ENCODE measurements around the gene CYP2W1.

CYP2W1 gene

DNA sequence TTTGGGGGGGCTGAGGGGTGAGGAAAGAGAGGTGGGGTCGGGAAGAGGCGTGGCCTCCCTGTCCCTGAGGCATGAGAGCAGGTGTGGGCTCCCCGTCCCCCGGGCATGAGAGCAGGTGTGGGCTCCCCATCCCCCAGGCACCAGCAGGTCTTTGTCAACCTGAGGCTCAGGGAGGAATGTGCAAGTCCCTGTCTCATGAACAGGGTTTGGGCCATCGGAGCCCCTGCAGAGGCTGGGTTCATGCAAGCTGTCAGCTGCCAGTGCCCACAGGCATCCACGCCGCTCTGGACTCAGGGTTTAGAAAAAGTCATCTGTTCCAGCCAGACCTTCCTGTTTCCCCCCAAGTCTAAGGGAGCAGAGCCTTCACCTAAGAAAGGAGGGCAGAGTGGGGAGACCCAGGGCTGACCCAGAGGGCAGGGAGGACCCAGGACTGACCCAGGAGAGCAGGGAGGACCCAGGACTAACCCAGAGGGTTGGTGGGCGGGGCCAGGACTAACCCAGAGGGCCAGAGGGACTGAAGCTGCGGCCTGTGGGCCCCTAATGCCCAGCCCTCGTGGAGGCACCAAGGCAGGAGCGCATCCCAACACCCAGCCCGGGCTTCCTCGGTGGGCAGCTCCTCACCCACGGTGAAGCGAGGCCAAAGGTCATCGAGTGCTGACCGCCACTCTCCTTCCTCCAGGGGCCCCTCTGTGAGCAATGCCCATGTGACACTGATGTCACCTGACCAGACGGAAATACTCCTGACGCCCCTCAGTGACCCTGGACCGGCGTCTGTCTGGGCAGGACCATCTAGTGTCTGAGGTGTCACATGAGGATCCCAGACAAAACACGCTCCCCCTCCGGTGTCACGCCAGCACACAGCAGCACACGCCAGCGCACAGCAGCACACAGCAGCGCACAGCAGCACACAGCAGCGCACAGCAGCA lies 32.5 kb downstream of the CYP2W1 start:
- no peak for DNase-seq (ENCODE audit: low spot score)

DNA sequence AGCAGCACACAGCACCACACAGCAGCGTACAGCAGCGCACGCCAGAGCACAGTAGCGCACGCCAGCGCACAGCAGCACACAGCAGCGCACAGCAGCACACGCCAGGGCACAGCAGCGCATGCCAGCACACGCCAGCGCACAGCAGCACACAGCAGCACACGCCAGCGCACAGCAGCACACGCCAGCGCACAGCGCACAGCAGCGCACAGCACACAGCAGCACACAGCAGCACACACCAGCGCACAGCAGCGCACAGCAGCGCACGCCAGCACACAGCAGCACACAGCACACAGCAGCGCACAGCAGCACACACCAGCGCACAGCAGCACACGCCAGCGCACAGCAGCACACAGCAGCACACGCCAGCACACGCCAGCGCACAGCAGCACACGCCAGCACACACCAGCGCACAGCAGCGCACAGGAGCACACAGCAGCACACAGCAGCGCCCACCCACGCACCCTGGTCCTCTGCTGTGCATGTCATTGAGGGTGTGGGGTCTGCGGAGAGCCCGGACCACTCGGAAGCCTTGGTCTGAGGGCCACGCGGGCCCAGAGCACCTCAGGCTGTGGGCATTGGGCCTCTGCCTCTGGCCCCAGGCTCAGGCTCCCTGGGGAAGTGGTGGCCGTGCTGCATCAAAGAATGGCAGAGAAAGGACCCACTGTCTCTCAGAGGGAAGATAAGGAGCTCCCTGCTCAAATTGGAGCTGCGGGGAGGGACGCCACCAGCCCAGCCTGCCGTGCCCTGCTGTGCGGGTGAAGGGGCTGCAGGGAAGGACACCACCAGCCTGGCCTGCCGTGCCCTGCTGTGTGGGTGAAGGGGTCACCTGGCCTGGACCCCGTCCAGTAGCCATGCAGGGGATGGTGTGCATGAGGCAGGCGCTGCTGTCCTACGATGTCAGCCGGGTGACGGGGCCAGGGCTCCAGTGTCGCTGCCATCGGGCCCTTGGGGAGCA lies 33.9 kb downstream of the CYP2W1 start:
- no peak for DNase-seq (ENCODE audit: low spot score)

DNA sequence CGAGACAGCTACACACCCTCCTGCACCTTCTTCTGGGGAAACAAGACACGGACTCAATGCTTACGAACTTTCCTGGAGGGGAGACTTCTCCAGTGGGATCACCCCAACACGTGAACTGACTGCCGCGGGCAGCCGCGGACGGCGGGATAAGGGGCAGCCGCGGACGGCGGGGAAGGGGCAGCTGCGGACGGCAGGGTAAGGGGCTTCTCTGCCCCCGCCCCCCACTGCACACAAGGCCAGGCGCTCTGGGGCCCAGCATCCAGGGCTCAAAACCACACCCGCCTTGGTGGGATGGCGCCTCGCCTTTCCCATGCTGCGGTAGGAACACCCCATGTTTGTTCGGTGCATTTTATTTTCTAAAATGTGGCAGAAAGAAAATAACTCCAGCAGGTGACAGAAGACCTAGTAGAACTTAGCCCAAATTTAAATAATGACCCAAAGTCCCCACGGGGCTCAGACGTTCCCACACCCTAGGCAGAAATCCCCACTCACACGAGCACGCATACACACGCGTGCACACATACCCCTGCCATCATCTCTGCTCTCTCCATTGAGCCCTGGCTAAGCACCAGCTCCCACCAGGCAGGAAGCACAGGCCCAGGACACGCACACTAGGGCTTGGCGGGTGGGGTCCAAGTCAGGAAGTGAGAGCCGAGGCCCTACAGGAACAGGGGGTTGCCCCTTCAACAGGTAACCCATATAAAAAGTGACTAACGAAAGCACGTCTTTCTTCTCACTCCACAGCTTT lies 34.8 kb downstream of the CYP2W1 start:
- no peak for DNase-seq (ENCODE audit: low spot score)

GRCh38 chr7:1018334-1018695 lies 35.3 kb downstream of the CYP2W1 start:
- no peak for DNase-seq (ENCODE audit: low spot score)

DNA sequence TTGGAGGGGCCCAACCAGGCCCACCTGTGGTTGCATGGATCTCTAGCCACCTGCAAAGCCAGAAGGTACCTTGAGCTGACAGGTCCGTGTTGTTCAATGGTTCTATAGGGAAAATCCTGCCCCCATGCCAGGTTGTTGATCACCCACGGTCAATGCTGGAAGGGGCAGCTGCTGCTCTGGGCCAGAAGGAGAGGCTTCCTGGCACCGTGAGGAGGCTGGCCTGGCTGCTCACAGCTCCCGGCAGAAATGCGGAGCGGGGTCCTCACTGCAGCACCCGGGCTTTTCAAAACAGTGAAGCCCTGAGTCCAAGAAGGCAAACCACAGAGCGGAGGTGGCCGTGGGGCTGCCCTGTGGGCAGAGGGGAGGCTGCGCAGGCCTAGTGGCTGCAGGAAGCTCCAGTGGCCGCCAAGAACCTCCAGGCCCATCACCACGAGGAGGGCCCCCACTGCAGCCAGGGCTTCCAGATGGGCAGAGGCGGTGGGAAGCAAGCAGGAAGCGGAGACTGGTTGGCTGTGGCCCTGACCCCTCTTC lies 36.3 kb downstream of the CYP2W1 start:
- no peak for DNase-seq (ENCODE audit: low spot score)

GRCh38 chr7:1019789-1020610 lies 37.0 kb downstream of the CYP2W1 start:
- DNase-seq (ENCODE audit: low spot score) = no peak

DNA sequence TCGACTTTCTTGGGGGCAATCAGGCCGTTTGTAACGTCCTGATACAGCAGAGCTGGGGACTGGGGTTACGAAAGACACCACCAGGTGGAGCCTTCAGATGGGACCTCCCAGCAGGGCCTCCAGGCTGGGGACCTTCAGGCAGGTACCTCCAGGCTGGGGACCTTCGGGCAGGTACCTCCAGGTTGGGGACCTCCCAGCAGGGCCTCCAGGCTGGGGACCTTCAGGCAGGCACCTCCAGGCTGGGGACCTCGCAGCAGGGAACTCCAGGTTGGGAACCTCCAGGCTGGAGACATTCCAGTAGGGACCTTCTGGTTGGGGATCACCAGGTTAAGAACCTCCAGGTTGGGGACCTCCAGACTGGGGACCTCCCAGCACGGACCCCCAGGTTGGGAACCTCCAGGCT lies 37.9 kb downstream of the CYP2W1 start:
- DNase-seq (ENCODE audit: low spot score) = no peak

GRCh38 chr7:1021366-1021765 lies 38.4 kb downstream of the CYP2W1 start:
- DNase-seq (ENCODE audit: low spot score) = no peak

DNA sequence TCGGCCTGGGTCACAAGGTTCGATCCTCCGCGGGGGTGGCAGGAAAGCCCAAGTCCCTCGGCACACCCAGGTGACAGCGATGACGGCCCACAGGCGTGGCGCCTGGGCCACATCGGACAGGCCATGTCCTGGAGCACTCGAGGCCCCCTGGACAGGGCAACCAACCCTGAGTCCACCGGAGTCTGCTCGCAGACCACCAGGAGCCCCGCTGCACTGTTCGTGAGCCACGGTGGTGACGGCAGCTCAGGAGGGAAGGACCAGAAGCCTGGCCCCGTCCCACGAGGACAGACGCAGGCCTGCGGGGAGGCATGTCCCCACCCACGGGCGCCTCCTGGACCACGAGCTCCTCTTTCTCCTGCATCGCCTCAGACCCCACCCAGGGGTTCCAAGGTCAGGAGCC lies 39.0 kb downstream of the CYP2W1 start:
- no peak for DNase-seq (ENCODE audit: low spot score)

DNA sequence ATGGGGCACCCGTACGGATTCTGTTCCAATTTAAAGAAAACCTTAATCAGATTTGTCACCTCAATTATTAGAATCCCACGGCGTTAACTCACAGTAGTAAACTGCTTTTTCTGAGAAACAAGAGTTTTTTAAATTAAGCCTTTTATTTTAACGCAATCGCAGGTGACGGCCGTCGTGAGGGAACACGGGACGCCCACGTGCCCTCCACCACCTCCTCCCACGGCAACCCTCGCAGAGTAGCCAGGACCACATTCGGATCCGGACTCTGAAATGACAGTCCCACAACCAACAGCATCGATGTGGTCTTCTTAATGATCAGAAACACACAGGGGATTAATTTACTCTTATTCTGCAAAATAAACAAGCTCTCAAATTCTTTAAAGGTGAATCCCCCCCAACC lies 39.4 kb downstream of the CYP2W1 start:
- no peak for DNase-seq (ENCODE audit: low spot score)

DNA sequence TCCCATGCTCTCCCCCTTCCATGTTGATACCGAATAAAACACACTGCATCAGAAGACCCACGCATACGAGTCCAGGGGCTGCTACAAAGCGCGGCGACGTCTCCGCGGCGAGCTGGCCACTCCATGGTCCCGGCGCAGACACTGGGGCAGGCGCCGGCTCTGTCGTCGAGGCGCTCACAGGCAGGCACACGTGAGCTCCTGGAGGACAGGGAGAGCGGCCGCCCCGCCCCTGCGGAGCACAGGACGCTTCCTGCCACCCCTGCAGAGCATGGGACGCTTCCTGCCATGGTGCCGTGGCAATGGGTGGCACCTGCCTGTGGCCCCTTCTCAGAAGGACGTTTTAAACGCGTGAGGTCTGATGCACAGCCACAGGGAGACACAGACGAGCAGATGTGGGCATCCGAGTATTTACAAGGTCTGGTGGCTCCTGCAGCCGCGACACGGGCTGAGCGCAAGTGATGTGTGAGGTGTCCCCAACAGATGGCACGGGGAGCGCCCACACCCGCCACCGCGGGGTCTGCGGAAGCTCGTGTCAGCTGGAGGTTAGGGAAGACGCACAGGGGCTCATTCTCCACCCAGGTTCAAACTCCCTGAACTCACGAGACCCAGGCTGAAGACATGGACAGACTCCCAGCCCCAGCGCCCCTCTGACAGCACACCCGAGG lies 40.0 kb downstream of the CYP2W1 start:
- DNase-seq (ENCODE audit: low spot score) = no peak

GRCh38 chr7:1024331-1024841 lies 41.4 kb downstream of the CYP2W1 start:
- DNase-seq (ENCODE audit: low spot score) = no peak

DNA sequence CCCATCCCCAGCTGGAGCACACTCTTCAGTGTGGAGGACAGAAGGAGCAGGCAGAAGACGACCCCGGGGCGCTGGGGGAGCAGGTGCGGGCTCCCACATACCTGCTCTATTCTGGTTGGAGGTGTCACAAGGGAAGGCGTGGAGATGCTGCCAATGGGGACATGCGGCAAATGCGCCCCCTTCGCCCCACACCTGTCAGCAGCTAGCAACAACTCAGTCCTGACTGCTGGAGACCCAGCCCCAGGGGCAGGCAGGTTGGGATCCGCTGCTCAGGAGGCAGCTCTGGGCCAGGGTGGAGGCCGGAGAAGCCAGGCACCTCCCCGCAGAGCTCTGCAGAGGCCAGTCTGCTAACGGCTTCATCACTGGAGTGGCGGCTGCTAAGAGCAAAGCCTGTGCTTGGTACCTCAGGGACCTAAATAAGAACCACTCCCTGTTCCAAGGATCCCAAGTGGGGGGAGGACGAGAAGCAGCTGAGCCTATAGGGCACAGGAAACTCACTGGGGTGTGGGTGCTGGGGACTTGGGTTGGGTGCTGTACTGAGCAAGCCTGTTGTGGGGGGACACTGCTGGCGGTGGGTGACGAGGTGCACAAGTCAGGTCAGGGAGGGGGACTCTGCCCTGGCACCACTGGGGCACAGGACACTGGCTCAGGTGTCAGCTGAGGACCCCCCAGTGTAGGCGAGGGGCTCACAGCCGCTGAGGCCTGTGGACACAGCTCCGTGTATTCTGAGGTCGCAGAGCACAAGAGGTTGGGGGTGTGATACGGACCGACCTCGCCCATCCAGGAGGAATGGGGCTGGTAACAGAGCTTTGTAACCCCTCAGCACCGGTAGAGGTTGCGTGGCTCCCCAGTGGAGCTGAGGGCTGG lies 42.1 kb downstream of the CYP2W1 start:
- DNase-seq (ENCODE audit: low spot score) = no peak

GRCh38 chr7:1025743-1026581 lies 43.0 kb downstream of the CYP2W1 start:
- DNase-seq (ENCODE audit: low spot score) = no peak

GRCh38 chr7:1026721-1027161 lies 43.8 kb downstream of the CYP2W1 start:
- DNase-seq (ENCODE audit: low spot score) = no peak

GRCh38 chr7:1027242-1028043 lies 44.5 kb downstream of the CYP2W1 start:
- DNase-seq (ENCODE audit: low spot score) = no peak

- DNase-seq (ENCODE audit: low spot score) = peak; percentile 94
Observed at GRCh38 chr7:1028044-1028770, 45.2 kb downstream of the CYP2W1 start.
